Heart right ventricle (tissue), 16 donors: ENCODE results near the gene MUC5AC. TPM values are rescaled to one million over a fixed set of nuclear protein-coding genes. Genes with fewer than 3 reads are reported as not detected.

Experiments
- ATAC-seq, 8 donors: fragments of 200-7000 bp; cut with Tn5 transposase; one replicate each; pipeline ENCODE4 v1.9.1; 2020; ENCODE audit warnings: mild to moderate bottlenecking in 8 of 8, moderate library complexity in 8 of 8, moderate number of reproducible peaks in 1 of 8
- DNase-seq, 2 donors: peaks; one replicate each; pipeline ENCODE4 v3.0.0-alpha.2; 2020
- H3K27ac ChIP-seq, 10 donors: fragments of 200-600 bp; sonication (generic) in 2 of 10; one replicate each; pipeline versions ENCODE4 v1.5.0 to v1.8.0; 2020 to 2022; ENCODE audit warnings: mild to moderate bottlenecking in 3 of 10
- H3K27me3 ChIP-seq, 7 donors: fragments of 200-600 bp; one replicate each; pipeline ENCODE4 v1.8.0; 2021 to 2022; ENCODE audit warnings: mild to moderate bottlenecking in 2 of 7
- H3K36me3 ChIP-seq, 9 donors: fragments of 200-600 bp; sonication (generic) in 1 of 9; one replicate each; pipeline versions ENCODE4 v1.5.0 to v1.8.0; 2020 to 2022; ENCODE audit warnings: mild to moderate bottlenecking in 2 of 9
- H3K4me1 ChIP-seq, 9 donors: fragments of 200-600 bp; sonication (generic) in 1 of 9; one replicate each; pipeline versions ENCODE4 v1.5.0 to v1.8.0; 2020 to 2022; ENCODE audit warnings: mild to moderate bottlenecking in 4 of 9
- H3K4me3 ChIP-seq, 10 donors: fragments of 200-600 bp; sonication (generic) in 2 of 10; one replicate each; pipeline versions ENCODE4 v1.5.0 to v1.8.0; 2020 to 2022; ENCODE audit warnings: mild to moderate bottlenecking in 7 of 10, moderate library complexity in 2 of 10
- H3K9me3 ChIP-seq, 11 donors: fragments of 200-600 bp in 10 of 11; sonication (generic) in 2 of 11; one replicate each; pipeline versions ENCODE4 v1.5.0 to v1.8.0; 2013 to 2022; ENCODE audit warnings: mild to moderate bottlenecking in 2 of 11, control low read depth in 1 of 11, moderate library complexity in 1 of 11
- WGBS, 2 donors: extraction: QIAGEN DNeasy Blood & Tissue Kit; methylation state at CpG; one replicate each; pipeline ENCODE4 v1.1.7; 2013; ENCODE audit warnings: inconsistent platforms in 1 of 2; 5-methylcytosine and 5-hydroxymethylcytosine counted together
- intact Hi-C, 10 donors: fragments of 100-400 bp; cut with DNase I; formaldehyde crosslinking; loops; one replicate each; pipeline versions ENCODE4 v1.11.1 to v1.14.2; 2022
- polyA plus RNA-seq, 2 donors: library from polyadenylated mRNA; stranded (reverse); fragments of 200-250 nt; gene quantifications; one replicate each; pipeline ENCODE4 v1.2.3, GENCODE V29; 2013
- total RNA-seq, 10 donors: library from RNA; stranded (reverse); fragmentation: NEBNext Ultra II Directional in 3 of 10; extraction: Animal tissue kit (Norgen Biotek cat#: 25700) in 3 of 10; gene quantifications; one replicate each; pipeline versions ENCODE4 v1.2.1 to v1.2.4, GENCODE V29; 2021 to 2023
- TF ChIP-seq, protein P1 (sequence below), 9 donors: fragments of 200-600 bp; sonication (generic) in 2 of 9; IDR thresholded peaks; one replicate each; pipeline versions ENCODE4 v1.5.0 to v1.8.0; 2021 to 2022; ENCODE audit warnings: antibody characterized with exemption in 9 of 9, mild to moderate bottlenecking in 5 of 9, moderate library complexity in 1 of 9
- donor health status: Arrhythmogenic right ventricular cardiomyopathy.
- donor health status: ischemic (EF 13 %, LVEDD 7.1; RV severe dilation, severe dysfunction).
- donor health status: healthy with polysubstance abuse.
- donor health status: DM: no; HTN: yes; CAD: no.
- donor health status: DM: no; HTN: no; CAD: no.
- donor health status: ischemic (EF 25% LVEDD 6.9; RV normal size, moderate dysfunction).
- donor health status: ischemic (EF 25% LVEDD 5.7; RV mildly dilated, moderate dysfunction).
- donor health status: healthy.
- donor health status: DM: yes; HTN: yes; CAD: no.
- donor health status: Ischemic cardiomyopathy.
- donor health status: ischemic (EF 35%, LVEDD 5.7; RV mildly dilated, moderate dysfunction).
- donor health status: nonischemic (EF 11% LVEDD 7.7; RV severe dilation, severe dysfunction).
- donor health status: DM: yes; HTN: yes; CAD: no.
- donor health status: PGD.
- donor health status: ischemic (EF 29% LVEDD 5.4; RV normal size, mild dysfunction).
- donor health status: nonischemic (EF 23%, LVEDD 6.1; RV moderate dilation, normal function).

Gene MUC5AC
- total and polyA plus RNA-seq, 12 donors = not detected

DNA sequence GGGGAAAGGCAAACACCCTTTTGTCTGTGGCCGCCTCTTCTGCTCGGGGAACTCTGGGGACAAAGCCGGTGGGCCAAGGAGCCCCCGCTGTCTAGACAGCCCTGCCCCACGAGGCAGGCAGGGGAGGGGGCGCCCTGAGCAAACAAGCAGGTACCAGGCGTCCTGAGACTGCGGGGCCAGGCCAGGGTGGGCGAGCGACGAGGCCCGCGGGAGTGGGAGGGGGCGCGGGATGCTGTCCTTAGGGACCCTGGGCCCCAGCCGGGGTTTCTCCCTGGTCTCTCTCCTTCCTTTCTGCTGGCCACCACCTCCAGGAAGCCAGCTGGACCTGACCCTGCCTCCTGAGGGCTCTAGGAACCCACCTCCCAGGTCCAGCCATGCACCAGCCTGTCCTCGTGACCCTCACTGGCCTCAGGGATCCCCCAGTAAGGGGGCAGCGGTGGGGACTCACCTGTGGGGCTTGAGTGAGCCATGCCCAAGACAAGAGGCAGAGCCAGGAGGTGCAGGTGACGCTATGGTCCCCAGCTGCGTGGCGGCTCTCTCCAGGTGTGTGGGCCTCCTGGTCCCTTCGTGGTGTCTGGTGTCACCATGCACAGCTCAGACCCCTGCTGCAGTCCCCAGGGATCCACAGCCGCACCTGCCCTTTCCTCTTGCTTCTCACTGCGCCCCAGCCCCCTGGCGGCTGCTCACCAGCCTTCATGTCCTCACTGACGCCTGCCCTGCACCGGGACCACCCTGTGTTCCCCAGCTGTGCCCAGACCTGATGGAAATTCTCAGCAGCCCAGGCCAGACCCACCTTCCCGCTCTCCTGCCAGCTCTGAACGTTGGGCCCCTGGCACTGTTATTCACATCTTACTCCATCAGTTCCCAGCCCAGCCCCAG lies 26.5 kb upstream of the MUC5AC start:
- Histone ChIP-seq H3K4me3 (no peak overlapping the region), H3K4me1 (no peaks in the 10 kb centered on the region), H3K27ac (no peak overlapping the region), H3K9me3 (peaks cover 0 to 28% (median 20%) of the 10 kb centered on the region in 11 donors), H3K36me3 (no peaks in the 10 kb centered on the region), H3K27me3 (peaks cover 0 to 44% (median 14%) of the 10 kb centered on the region in 7 donors)
- DNase-seq (no peak), ATAC-seq (peak in 1 of 8 donors; percentile 17)
- WGBS, 2 donors = 75 to 76% methylated on average over 29 of the region's 29 CpGs
- intact Hi-C loops = no loop called here
- TF ChIP-seq, protein P1, sequence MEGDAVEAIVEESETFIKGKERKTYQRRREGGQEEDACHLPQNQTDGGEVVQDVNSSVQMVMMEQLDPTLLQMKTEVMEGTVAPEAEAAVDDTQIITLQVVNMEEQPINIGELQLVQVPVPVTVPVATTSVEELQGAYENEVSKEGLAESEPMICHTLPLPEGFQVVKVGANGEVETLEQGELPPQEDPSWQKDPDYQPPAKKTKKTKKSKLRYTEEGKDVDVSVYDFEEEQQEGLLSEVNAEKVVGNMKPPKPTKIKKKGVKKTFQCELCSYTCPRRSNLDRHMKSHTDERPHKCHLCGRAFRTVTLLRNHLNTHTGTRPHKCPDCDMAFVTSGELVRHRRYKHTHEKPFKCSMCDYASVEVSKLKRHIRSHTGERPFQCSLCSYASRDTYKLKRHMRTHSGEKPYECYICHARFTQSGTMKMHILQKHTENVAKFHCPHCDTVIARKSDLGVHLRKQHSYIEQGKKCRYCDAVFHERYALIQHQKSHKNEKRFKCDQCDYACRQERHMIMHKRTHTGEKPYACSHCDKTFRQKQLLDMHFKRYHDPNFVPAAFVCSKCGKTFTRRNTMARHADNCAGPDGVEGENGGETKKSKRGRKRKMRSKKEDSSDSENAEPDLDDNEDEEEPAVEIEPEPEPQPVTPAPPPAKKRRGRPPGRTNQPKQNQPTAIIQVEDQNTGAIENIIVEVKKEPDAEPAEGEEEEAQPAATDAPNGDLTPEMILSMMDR (IDR thresholded peaks at IDR 0.05) = no peak

DNA sequence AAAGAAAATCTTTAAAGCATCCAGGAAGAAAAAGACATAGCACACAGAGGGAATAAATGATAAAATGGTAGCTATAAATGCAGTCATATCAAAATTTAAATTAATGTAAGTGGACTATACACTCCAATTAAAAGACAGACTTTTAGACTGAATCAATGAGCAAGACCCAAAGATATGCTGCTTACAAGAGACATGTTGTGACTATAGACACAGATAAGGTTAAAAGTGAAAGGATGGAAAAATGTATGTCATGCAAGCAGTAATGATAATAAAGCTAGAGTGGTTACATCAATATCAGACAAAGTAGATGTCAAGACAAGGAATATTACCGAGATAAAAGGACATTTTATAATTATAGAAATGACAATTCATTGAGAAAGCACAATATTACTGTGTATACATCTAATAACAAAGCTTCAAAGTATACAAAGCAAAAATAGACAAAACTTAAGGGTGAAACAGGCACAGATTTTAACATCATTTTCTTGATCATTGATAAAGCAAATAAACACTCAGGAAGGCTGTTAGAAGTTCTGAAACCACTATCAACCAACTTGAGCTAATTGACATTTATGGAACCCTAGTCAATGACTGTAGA lies 22.8 kb upstream of the MUC5AC start:
- TF ChIP-seq, protein P1 (IDR thresholded peaks at IDR 0.05) = no peak
- H3K36me3 ChIP-seq = no peaks in the 10 kb centered on the region
- no peak overlapping the region for H3K4me3 ChIP-seq
- WGBS, 2 donors = 65 to 79% methylated on average over 1 of the region's 1 CpG
- ATAC-seq = no peak
- intact Hi-C loops = no loop called here
- no peak overlapping the region for H3K27ac ChIP-seq
- H3K9me3 ChIP-seq = peaks cover 0 to 28% (median 20%) of the 10 kb centered on the region in 11 donors
- no peak for DNase-seq
- H3K27me3 ChIP-seq = peaks cover 0 to 22% (median 3%) of the 10 kb centered on the region in 7 donors
- no peaks in the 10 kb centered on the region for H3K4me1 ChIP-seq

DNA sequence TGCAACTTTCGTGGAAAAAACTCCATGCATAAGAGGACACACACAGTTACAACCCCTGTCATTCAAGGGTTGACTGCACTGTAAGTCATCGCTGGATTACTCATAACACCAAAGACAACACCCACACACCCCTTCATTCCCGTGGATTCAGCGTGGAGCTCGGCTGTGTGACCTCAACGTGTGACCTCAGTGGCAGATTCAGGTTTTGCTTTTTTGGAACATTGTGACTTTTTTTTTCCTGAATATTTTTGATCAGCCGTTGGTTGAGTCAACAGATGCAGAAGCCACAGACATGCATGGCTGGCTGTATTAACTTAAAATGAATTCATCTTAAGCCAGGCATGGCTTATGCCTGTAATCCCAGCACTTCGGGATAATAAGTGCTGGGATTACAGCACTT lies 19.7 kb upstream of the MUC5AC start:
- Histone ChIP-seq H3K36me3 (no peaks in the 10 kb centered on the region), H3K9me3 (peaks cover 0 to 40% (median 22%) of the 10 kb centered on the region in 11 donors), H3K4me1 (no peaks in the 10 kb centered on the region), H3K27ac (no peak overlapping the region), H3K4me3 (no peak overlapping the region), H3K27me3 (peaks cover 0 to 16% (median 0%) of the 10 kb centered on the region in 7 donors)
- ATAC-seq (no peak), DNase-seq (no peak)
- intact Hi-C loops = no loop called here
- WGBS, 2 donors = 77% methylated on average over 8 of the region's 8 CpGs
- TF ChIP-seq, protein P1 (IDR thresholded peaks at IDR 0.05) = no peak

DNA sequence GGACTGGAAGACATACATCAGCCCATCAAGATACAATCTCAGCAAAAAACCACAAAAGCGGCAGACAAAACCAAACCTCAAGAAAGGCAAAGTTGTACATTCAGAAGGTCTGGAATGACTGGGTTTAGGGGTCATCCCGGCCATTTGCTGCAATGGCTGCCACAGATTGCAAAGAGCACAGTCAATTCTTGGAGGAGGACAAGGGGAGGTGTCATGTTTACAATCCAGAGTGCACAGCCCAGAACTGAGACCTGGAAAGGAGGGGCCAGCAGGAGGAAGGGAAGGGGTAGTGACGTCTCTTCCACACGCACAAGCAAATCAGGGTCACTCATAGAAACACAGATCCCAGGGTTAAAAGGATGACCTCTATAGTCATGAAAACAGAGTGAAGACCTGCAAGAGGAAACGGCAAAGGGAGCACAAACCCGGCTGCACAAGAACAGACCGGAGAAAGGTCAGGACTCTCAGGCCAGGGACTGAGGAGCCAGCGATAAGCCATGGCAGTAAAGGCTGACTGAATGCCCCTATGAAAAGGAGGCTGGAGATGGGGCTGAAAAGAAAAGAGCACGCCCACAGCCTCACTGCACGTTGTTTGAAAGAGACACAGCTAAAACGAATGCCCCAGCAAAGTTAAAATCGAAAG lies 18.2 kb upstream of the MUC5AC start:
- Histone ChIP-seq H3K27ac (no peak overlapping the region), H3K4me1 (no peaks in the 10 kb centered on the region), H3K4me3 (no peak overlapping the region), H3K27me3 (peaks cover 0 to 16% (median 0%) of the 10 kb centered on the region in 7 donors), H3K36me3 (no peaks in the 10 kb centered on the region), H3K9me3 (peaks cover 0 to 41% (median 26%) of the 10 kb centered on the region in 11 donors)
- intact Hi-C loops = no loop called here
- DNase-seq (no peak), ATAC-seq (no peak)
- TF ChIP-seq, protein P1 (IDR thresholded peaks at IDR 0.05) = no peak
- WGBS, 2 donors = 57 to 61% methylated on average over 11 to 12 of the region's 12 CpGs
